Breast epithelium (tissue), 4 donors: ENCODE results near the gene RPUSD1. TPM values are rescaled to one million over a fixed set of nuclear protein-coding genes. Genes with fewer than 3 reads are reported as not detected.

Experiments used
- DNase-seq, 2 donors: peaks; one replicate each; pipeline ENCODE4 v3.0.0-alpha.2; 2019; ENCODE audit warnings: low spot score in 2 of 2
- H3K27ac ChIP-seq, 2 donors: fragments of 200-600 bp; sonication (generic) in 1 of 2; one replicate each; pipeline ENCODE4 v1.5.1; 2016 to 2019; ENCODE audit warnings: mild to moderate bottlenecking in 1 of 2
- H3K27me3 ChIP-seq, 2 donors: fragments of 200-600 bp; sonication (generic) in 1 of 2; one replicate each; pipeline versions ENCODE4 v1.5.1 to v1.6.0; 2017 to 2019; ENCODE audit warnings: control low read depth in 1 of 2, mild to moderate bottlenecking in 1 of 2
- H3K36me3 ChIP-seq: fragments of 200-600 bp; one replicate; pipeline ENCODE4 v1.5.1; 2019
- H3K4me1 ChIP-seq, 2 donors: fragments of 200-600 bp; sonication (generic); one replicate each; pipeline ENCODE4 v1.5.1; 2016 to 2019; ENCODE audit warnings: control low read depth in 1 of 2
- H3K4me3 ChIP-seq, 3 donors: fragments of 200-600 bp; sonication (generic); 1 replicate in 2 of 3; 2 replicates in 1 of 3; pipeline ENCODE4 v1.5.1; 2016 to 2019; ENCODE audit warnings: mild to moderate bottlenecking in 3 of 3, moderate library complexity in 2 of 3
- H3K9me3 ChIP-seq, 2 donors: fragments of 200-600 bp; sonication (generic) in 1 of 2; one replicate each; pipeline ENCODE4 v1.5.1; 2016 to 2019; ENCODE audit warnings: control low read depth in 1 of 2
- CTCF ChIP-seq, 3 donors: fragments of 450-650 bp; IDR thresholded peaks; one replicate each; pipeline ENCODE4 v1.5.1; 2016 to 2017; ENCODE audit warnings: antibody characterized with exemption in 3 of 3, mild to moderate bottlenecking in 3 of 3, moderate library complexity in 3 of 3
- POLR2A ChIP-seq: fragments of 450-650 bp; IDR thresholded peaks from one replicate; pipeline ENCODE4 v1.6.1; 2016; ENCODE audit warnings: antibody characterized with exemption, mild to moderate bottlenecking, moderate library complexity
- POLR2AphosphoS5 ChIP-seq, 3 donors: sonication (generic); formaldehyde crosslinking; IDR thresholded peaks; one replicate each; pipeline ENCODE4 v1.6.1; 2017; ENCODE audit warnings: antibody characterized with exemption in 3 of 3
- intact Hi-C: fragments of 100-400 bp; cut with DNase I; formaldehyde crosslinking; loops from one replicate; pipeline ENCODE4 v1.15.1; 2023; ENCODE audit warnings: low total_unique reads
- total RNA-seq, 3 donors: library from RNA; depleted of rRNA; stranded (reverse); fragments of >200 nt; gene quantifications; one replicate each; pipeline ENCODE4 v1.1.0, GENCODE V29; 2016

The RPUSD1 gene
- total RNA-seq, 3 donors from 2014 or later = 13.1 to 18.4 (median 16.1) TPM

GRCh38 chr16:819336-820043 lies 31.3 kb upstream of the RPUSD1 start:
- intact Hi-C loops = no loop called here
- DNase-seq = no peak
- Histone ChIP-seq H3K4me1 (no peaks in the 10 kb centered on the region), H3K36me3 (no peaks in the 10 kb centered on the region), H3K9me3 (no peaks in the 10 kb centered on the region), H3K27ac (no peak overlapping the region), H3K4me3 (no peak overlapping the region), H3K27me3 (peaks cover 0 to 78% of the 10 kb centered on the region in 2 donors)
- TF ChIP-seq POLR2A = no peak

GRCh38 chr16:818592-818991 lies 30.4 kb upstream of the RPUSD1 start:
- Histone ChIP-seq H3K27me3 (peaks cover 0 to 77% of the 10 kb centered on the region in 2 donors), H3K27ac (no peak overlapping the region), H3K9me3 (no peaks in the 10 kb centered on the region), H3K4me1 (no peaks in the 10 kb centered on the region), H3K4me3 (no peak overlapping the region), H3K36me3 (no peaks in the 10 kb centered on the region)
- no peak for DNase-seq
- TF ChIP-seq CTCF (IDR thresholded peaks at IDR 0.05) (no peak), POLR2A (no peak), POLR2AphosphoS5 (IDR thresholded peaks at IDR 0.05) (no peak)
- intact Hi-C loops = no loop called here

GRCh38 chr16:818132-818531 lies 30.0 kb upstream of the RPUSD1 start:
- intact Hi-C loops = no loop called here
- DNase-seq = no peak
- Histone ChIP-seq H3K27me3 (peaks cover 0 to 78% of the 10 kb centered on the region in 2 donors), H3K4me3 (no peak overlapping the region), H3K9me3 (no peaks in the 10 kb centered on the region), H3K4me1 (no peaks in the 10 kb centered on the region), H3K36me3 (no peaks in the 10 kb centered on the region), H3K27ac (no peak overlapping the region)
- TF ChIP-seq POLR2A (no peak), POLR2AphosphoS5 (IDR thresholded peaks at IDR 0.05) (no peak), CTCF (IDR thresholded peaks at IDR 0.05) (no peak)

- no peak overlapping the region for H3K4me3 ChIP-seq
- intact Hi-C loops = no loop called here
- DNase-seq = no peak
- no peak overlapping the region for H3K27ac ChIP-seq
- no peak for TF ChIP-seq CTCF (IDR thresholded peaks at IDR 0.05)
- no peak for TF ChIP-seq POLR2A
- TF ChIP-seq POLR2AphosphoS5 (IDR thresholded peaks at IDR 0.05) = no peak
- no peaks in the 10 kb centered on the region for H3K36me3 ChIP-seq
- peaks cover 0 to 78% of the 10 kb centered on the region in 2 donors for H3K27me3 ChIP-seq
- H3K4me1 ChIP-seq = no peaks in the 10 kb centered on the region
- no peaks in the 10 kb centered on the region for H3K9me3 ChIP-seq
Observed at GRCh38 chr16:817001-817906, 29.1 kb upstream of the RPUSD1 start.

GRCh38 chr16:815861-816260 lies 27.7 kb upstream of the RPUSD1 start:
- no peaks in the 10 kb centered on the region for H3K4me1 ChIP-seq
- H3K27me3 ChIP-seq = peaks cover 0 to 71% of the 10 kb centered on the region in 2 donors
- intact Hi-C loops = no loop called here
- no peaks in the 10 kb centered on the region for H3K36me3 ChIP-seq
- TF ChIP-seq CTCF (IDR thresholded peaks at IDR 0.05) (no peak), POLR2A (no peak), POLR2AphosphoS5 (IDR thresholded peaks at IDR 0.05) (no peak)
- no peak overlapping the region for H3K4me3 ChIP-seq
- H3K27ac ChIP-seq = no peak overlapping the region
- no peak for DNase-seq
- peaks cover 0 to 4% of the 10 kb centered on the region in 2 donors for H3K9me3 ChIP-seq
